Cortex of kidney (tissue), 1 donor: Measurements from ENCODE around the gene B3GNT5.

ENCODE experiments used
- DNase-seq: peaks from one replicate; lab custom pipeline; 2025; lab: John Stamatoyannopoulos, UW

The B3GNT5 gene

GRCh38 chr3:183230826-183231225, 22.2 kb upstream of the B3GNT5 start:
- no peak for DNase-seq

GRCh38 chr3:183233966-183234365, 19.1 kb upstream of the B3GNT5 start:
- DNase-seq: no peak

GRCh38 chr3:183239046-183239445, 14.0 kb upstream of the B3GNT5 start:
- no peak for DNase-seq

GRCh38 chr3:183242431-183242830, 10.6 kb upstream of the B3GNT5 start:
- no peak for DNase-seq

- DNase-seq: no peak
Observed at GRCh38 chr3:183244219-183244618, 8.8 kb upstream of the B3GNT5 start.

GRCh38 chr3:183244981-183245476, 8.0 kb upstream of the B3GNT5 start:
- no peak for DNase-seq

GRCh38 chr3:183247011-183247589, 6.0 kb upstream of the B3GNT5 start:
- DNase-seq: no peak

- DNase-seq: no peak
Observed at GRCh38 chr3:183249006-183249718, 3.9 kb upstream of the B3GNT5 start.

- no peak for DNase-seq
Observed at GRCh38 chr3:183252118-183252782, 803 bp upstream of the B3GNT5 start.

- no peak for DNase-seq
Observed at GRCh38 chr3:183253528-183254486, 754 bp downstream of the B3GNT5 start.

GRCh38 chr3:183254487-183255347, 1.7 kb downstream of the B3GNT5 start:
- no peak for DNase-seq

- no peak for DNase-seq
Observed at GRCh38 chr3:183255348-183255730, 2.3 kb downstream of the B3GNT5 start.

GRCh38 chr3:183259087-183259486, 6.0 kb downstream of the B3GNT5 start:
- no peak for DNase-seq

GRCh38 chr3:183259621-183260020, 6.6 kb downstream of the B3GNT5 start:
- DNase-seq: no peak

- DNase-seq: no peak
Observed at GRCh38 chr3:183260167-183260904, 7.3 kb downstream of the B3GNT5 start.

GRCh38 chr3:183261151-183261724, 8.2 kb downstream of the B3GNT5 start:
- DNase-seq: no peak

- no peak for DNase-seq
Observed at GRCh38 chr3:183262875-183263378, 9.9 kb downstream of the B3GNT5 start.

GRCh38 chr3:183264268-183264667, 11.2 kb downstream of the B3GNT5 start:
- DNase-seq: no peak

- DNase-seq: no peak
Observed at GRCh38 chr3:183265157-183265642, 12.1 kb downstream of the B3GNT5 start.
